HG03097 (cell line): Measurements from ENCODE around the gene PCSK4.
"Not testable (repeated sequence)": the region's sequence is repeated elsewhere in the genome, so short reads cannot be mapped to it uniquely, and the experiment has no call there.

Experiments used
- ATAC-seq: cut with Tn5 transposase; IDR thresholded peaks from one replicate; pipeline ENCODE4 v1.9.1; 2021; ENCODE audit not compliant: unreplicated experiment, low FRiP score

The PCSK4 gene

GRCh38 chr19:1522838-1523237 is 32.7 kb upstream of the PCSK4 start:
- ATAC-seq: no peak

GRCh38 chr19:1522061-1522460 is 31.9 kb upstream of the PCSK4 start:
- no peak for ATAC-seq

GRCh38 chr19:1521636-1522035 is 31.5 kb upstream of the PCSK4 start:
- ATAC-seq: no peak

- no peak for ATAC-seq
Measured at GRCh38 chr19:1520203-1520780, 30.1 kb upstream of the PCSK4 start.

- not testable (repeated sequence) for ATAC-seq
Measured at GRCh38 chr19:1519802-1520201, 29.7 kb upstream of the PCSK4 start.

GRCh38 chr19:1518471-1518870 is 28.3 kb upstream of the PCSK4 start:
- ATAC-seq: no peak

GRCh38 chr19:1516395-1516753 is 26.2 kb upstream of the PCSK4 start:
- no peak for ATAC-seq

GRCh38 chr19:1514986-1515721 is 25.0 kb upstream of the PCSK4 start:
- no peak for ATAC-seq

GRCh38 chr19:1514295-1514661 is 24.1 kb upstream of the PCSK4 start:
- no peak for ATAC-seq

- no peak for ATAC-seq
Measured at GRCh38 chr19:1513499-1514294, 23.5 kb upstream of the PCSK4 start.

- no peak for ATAC-seq
Measured at GRCh38 chr19:1512671-1513498, 22.7 kb upstream of the PCSK4 start, which contains the start of gene ADAMTSL5. ADAMTSL5 (minus strand) TSS chr19:1513019; CDS start chr19:1510943, 2,076 bp downstream.

GRCh38 chr19:1511318-1512317 is 21.5 kb upstream of the PCSK4 start:
- no peak for ATAC-seq

GRCh38 chr19:1510807-1511206 is 20.7 kb upstream of the PCSK4 start:
- ATAC-seq: no peak

GRCh38 chr19:1510442-1510806 is 20.3 kb upstream of the PCSK4 start:
- no peak for ATAC-seq

- ATAC-seq: no peak
Measured at GRCh38 chr19:1509602-1510441, 19.7 kb upstream of the PCSK4 start.

GRCh38 chr19:1508507-1508856 is 18.3 kb upstream of the PCSK4 start:
- ATAC-seq: no peak

GRCh38 chr19:1507763-1508506 is 17.8 kb upstream of the PCSK4 start:
- no peak for ATAC-seq

GRCh38 chr19:1507192-1507660 is 17.1 kb upstream of the PCSK4 start:
- ATAC-seq: no peak
